ENCODE data around the gene KCNJ9.
A peak's percentile ranks its signal among the peaks of the same experiment; 100 is the strongest.

KCNJ9 gene

DNA sequence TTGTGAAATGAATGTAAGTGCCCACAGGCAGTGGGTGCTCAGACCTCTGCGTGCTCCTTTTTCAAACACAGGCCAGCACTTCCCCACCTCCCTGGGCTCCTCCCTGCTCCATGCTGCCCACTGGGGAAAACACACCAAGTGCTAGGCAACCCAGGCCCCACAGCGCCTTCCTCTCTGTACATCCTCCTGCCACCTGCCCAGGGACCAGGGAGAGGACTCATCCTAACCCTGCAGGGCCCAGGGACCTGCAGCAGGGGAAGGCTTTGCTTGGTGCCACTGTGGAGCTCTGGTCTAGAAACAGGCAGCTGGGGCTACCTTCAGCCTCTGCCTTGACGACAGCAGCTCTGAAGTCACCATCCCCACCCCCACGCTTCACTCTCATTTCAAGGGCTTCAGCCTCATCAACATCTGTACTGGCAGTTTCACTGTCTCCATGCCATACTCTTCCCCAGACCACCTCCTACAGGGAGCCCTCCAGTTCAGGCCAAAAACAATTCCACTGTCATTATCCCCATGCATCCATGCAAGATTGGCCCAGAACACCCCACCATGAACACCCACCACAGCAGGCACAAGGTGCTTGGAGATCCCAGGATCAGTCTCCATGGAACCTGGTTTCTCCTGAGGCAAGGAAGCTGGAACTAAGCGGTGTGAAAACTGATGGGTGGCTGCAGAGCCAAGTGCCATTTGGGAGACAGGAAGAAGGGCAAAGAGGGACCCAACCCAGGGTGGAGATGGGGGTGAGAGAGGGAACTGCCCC is 16.0 kb downstream of the KCNJ9 start:
- Histone ChIP-seq H3K27me3 (no peaks in the 10 kb centered on the region), H3K4me3 (ENCODE audit: low read depth, low read length) (no peak overlapping the region), H3K36me3 (no peaks in the 10 kb centered on the region), H3K9me3 (no peaks in the 10 kb centered on the region), H3K4me1 (peaks cover 4% of the 10 kb centered on the region)
- TF ChIP-seq, protein P1, sequence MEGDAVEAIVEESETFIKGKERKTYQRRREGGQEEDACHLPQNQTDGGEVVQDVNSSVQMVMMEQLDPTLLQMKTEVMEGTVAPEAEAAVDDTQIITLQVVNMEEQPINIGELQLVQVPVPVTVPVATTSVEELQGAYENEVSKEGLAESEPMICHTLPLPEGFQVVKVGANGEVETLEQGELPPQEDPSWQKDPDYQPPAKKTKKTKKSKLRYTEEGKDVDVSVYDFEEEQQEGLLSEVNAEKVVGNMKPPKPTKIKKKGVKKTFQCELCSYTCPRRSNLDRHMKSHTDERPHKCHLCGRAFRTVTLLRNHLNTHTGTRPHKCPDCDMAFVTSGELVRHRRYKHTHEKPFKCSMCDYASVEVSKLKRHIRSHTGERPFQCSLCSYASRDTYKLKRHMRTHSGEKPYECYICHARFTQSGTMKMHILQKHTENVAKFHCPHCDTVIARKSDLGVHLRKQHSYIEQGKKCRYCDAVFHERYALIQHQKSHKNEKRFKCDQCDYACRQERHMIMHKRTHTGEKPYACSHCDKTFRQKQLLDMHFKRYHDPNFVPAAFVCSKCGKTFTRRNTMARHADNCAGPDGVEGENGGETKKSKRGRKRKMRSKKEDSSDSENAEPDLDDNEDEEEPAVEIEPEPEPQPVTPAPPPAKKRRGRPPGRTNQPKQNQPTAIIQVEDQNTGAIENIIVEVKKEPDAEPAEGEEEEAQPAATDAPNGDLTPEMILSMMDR (IDR thresholded peaks at IDR 0.05; ENCODE audit: low read depth, low read length) = no peak
- no peak for DNase-seq

DNA sequence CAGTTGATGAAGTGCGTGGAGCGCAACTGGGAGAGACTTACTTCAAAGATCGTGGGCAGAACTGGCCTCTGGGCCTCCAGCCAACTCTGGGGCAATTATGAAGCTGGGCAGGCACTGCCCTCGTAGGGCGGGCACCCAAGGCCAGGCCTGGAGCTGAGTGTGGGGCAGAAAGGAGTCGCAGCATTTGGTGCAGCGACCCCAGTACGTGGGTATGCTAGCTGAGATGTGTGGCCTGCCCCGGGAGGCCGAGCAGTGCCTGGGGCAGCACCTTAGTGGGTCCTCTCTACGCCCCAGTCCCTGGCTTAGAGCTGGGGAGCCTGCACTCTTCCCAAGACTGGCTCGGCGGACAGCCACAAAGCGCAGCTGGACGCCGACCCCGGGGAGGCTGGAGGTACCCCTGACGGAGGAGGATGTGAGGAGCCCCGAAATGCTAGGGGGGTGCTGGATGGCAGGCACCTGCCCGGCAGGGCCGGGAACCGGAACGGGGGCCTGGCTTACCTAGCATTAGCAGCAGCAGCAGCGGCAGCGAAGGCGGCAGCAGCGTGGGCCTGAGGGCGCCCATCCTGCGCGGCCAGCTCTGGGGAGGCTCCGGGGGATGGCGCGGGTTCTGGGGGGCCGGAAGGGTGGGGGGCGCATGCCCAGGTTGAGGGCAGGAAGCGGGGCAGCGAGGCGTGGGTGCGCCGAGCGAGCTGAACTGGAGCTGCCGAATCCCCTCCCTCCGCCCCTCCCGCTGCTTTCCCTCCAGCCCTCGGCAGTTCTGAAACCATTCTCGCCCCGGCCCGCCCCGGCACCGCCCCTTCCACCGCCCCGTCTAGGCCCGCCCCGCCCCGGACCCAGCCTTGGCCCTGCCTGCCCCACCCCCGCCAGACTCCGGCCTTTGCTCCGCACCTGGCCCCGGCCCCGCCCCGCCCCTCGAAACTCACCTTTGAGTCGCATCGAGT is 16.8 kb downstream of the KCNJ9 start, which contains the start of gene IGSF8:
TSS of gene IGSF8 (minus strand) at position 709 of the 941 bp plus-strand sequence. CDS start at position 562, 147 bp downstream.
- Histone ChIP-seq H3K36me3 (no peaks in the 10 kb centered on the region), H3K27me3 (no peaks in the 10 kb centered on the region), H3K4me1 (peaks cover 4% of the 10 kb centered on the region), H3K9me3 (no peaks in the 10 kb centered on the region), H3K4me3 (ENCODE audit: low read depth, low read length) (peak within 1 kb of the TSS; percentile 65)
- TF ChIP-seq, protein P1 (IDR thresholded peaks at IDR 0.05; ENCODE audit: low read depth, low read length) = no peak
- peak; percentile 89 for DNase-seq

DNA sequence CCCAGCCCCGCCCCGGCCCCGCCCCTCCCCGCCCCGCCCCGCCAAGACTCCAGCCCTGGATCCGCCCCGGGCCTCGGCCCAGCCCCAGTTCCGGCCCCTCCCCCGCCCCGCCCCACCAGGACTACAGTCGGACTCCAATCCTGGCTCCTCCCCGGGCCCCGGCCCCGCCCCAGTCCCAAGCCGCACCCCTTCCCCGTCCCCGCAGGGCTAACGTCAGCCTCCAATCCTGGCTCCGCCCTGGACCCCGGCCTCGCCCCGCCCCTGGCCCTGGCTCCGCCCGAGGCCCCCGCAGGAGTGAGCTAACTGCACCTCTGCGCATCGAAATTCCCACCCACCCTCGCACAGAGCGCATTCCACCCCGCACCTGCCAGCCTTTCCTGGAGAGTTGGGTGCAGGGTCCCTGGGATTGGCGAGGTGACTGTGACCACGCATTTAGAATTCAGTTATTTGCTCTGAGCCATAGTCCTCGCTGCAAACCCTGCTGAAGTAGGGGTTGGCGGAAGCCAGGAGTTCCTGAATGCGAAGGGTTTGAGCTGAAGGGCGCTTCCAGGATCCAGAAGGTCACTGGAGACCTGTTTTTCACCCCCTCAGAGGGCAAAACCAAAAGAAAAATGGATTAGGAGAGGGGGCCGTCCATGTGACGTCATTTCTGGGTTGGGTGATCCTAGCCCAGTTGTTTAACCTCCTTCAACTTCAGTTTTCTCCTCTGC is 17.7 kb downstream of the KCNJ9 start:
- Histone ChIP-seq H3K9me3 (no peaks in the 10 kb centered on the region), H3K27me3 (no peaks in the 10 kb centered on the region), H3K36me3 (no peaks in the 10 kb centered on the region), H3K4me3 (ENCODE audit: low read depth, low read length) (peak overlapping the region; percentile 48), H3K4me1 (peaks cover 4% of the 10 kb centered on the region)
- TF ChIP-seq, protein P1 (IDR thresholded peaks at IDR 0.05; ENCODE audit: low read depth, low read length) = no peak
- DNase-seq = peak; percentile 98

DNA sequence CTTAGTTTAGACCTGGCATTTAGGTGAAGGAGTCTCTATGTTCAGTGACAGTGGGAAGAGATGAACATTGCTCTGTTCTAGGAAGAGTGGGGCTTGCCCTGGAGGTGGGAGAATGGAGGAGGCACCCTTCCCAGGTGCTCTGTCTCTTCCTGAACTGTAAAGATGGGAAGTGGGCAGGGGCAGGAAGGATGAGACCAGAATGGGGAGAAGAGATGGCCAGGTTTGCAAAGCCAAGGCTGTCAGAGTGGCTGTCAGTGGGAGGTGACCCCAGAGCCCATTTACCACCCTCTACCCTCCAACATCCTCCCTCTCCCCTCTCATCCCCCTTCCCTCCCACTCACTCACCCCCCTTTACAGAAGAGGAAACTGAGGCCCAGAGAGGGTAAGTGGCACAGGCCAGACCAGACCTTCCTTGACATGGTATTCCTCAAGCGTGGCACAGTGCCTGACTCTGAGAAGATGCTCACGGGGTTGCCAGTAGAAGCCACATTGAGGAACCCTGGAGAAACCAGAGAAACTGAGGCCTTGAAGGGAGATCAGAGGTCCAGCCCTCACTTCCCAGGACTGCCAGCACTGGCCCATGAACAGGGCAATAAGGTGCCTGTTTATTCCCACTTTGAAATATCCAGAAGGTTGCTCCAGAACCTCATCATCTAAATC is 18.5 kb downstream of the KCNJ9 start:
- Histone ChIP-seq H3K4me3 (ENCODE audit: low read depth, low read length) (no peak overlapping the region), H3K36me3 (no peaks in the 10 kb centered on the region), H3K9me3 (no peaks in the 10 kb centered on the region), H3K27me3 (no peaks in the 10 kb centered on the region), H3K4me1 (peaks cover 4% of the 10 kb centered on the region)
- TF ChIP-seq, protein P1 (IDR thresholded peaks at IDR 0.05; ENCODE audit: low read depth, low read length) = no peak
- DNase-seq = no peak

DNA sequence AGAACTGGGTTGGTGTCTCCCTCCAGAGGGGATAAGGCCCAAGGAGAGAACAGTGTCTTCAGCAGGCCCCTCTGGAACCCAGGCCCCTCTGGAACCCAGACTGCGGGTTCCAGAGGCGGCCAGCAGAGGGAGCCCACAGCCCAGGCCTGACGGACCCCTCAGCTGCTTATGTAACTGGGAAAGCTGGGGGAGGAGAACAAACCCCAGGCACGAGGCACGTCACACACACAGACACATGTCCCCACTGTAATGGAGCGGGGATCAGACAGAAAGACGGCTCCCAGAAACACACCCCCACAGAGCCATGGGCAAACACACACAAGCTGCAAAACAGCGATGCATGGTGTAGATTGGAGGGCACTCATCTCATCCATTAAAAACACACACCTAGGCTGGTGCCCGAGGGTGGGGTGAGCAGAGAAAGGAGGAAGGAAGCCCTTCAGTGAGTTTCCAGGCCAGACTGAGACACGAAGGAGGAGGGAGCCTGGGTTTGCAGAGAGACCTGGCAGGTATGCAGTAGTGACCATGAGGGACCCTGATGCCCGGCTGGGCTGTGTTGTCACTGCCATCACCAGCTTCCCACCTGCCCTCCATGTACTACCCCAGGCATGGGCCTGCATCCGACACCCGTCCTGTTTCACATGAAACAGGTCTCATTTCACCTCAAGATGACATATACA is 19.8 kb downstream of the KCNJ9 start:
- peak overlapping the region; percentile 37 for H3K4me3 ChIP-seq (ENCODE audit: low read depth, low read length)
- no peaks in the 10 kb centered on the region for H3K36me3 ChIP-seq
- H3K9me3 ChIP-seq = no peaks in the 10 kb centered on the region
- peak; percentile 87 for DNase-seq
- TF ChIP-seq, protein P1 (IDR thresholded peaks at IDR 0.05; ENCODE audit: low read depth, low read length) = peak; percentile 97
- no peaks in the 10 kb centered on the region for H3K27me3 ChIP-seq
- peaks cover 4% of the 10 kb centered on the region for H3K4me1 ChIP-seq
